Measurements from ENCODE around the gene NEGR1.

GRCh38 chr1:71719330-71719729 is 563.0 kb downstream of the NEGR1 start:
- no peak for TF ChIP-seq CTCF (IDR thresholded peaks at IDR 0.05 in 4 of 5, conservative IDR thresholded peaks at IDR 0.05 in 1 of 5)
- TF ChIP-seq POLR2A (IDR thresholded peaks at IDR 0.05), result no peak
